Activated CD4-positive, CD25-positive, alpha-beta regulatory T cell (primary cell): Measurements from ENCODE around the gene NRN1L.
A peak's percentile ranks its signal among the peaks of the same experiment; 100 is the strongest.
"Not testable (repeated sequence)": the region's sequence is repeated elsewhere in the genome, so short reads cannot be mapped to it uniquely, and the experiment has no call there.

ENCODE experiments used
- DNase-seq, 4 experiments: peaks; one replicate each; lab custom pipeline; 2025; lab: John Stamatoyannopoulos, UW

Gene NRN1L

DNA sequence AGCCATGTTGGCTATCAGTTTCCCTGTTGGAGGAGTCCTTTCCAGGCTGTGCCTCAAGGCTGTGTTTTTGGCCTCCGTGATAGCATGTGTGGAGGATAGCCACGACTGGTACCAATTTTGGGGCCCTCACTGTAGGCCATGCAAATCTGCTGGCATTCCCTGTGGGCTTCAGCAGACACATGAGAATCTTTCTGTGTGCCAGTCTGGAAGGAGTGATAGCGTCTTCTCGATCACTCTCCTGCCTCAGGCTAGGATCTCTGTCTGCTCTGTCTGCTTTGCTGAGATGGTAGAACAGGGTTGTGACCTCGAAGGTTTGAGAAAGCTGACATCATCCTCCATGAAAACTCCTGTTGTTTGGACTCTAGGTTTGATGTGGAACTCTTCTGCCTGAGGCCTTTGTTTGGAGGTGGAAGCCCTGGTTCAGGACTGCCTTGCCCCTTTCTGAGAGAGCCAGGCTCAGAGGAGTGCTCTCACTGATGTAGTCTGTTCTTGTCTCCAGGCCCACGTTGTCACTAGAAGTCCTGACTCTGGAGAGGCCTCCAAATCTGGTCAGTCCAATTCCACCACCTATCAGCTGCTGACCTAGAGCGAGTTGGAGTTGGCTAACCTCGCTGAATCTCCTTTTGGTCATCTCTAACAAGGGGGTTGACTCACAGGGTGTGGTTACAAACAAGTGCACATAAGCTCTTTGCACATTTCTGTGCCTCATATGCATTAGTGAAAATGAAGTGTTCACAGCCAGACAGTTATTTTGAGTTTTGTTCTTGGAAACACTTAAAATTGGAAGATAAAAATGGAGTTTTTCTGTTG, 23.9 kb upstream of the NRN1L start:
- DNase-seq: no peak

DNA sequence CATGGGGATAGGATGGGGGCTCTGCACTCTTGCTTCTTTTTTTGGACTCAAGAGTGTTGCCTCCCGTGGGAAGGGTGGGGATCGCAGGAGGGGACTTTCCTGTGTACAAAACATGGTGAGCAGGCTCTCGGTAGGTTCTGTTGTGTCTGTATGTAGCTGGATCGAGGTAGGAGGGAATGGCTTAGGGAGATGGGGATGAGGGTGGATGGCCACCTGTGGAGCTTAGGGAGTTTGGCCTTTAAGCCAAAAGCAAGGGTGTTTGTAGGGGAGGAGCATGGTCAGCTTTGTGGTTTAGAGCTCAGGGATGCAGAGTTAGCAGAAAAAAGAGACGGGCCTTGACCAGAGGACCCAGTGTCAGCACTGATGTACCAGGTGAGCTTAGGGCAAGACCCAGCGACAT, 22.8 kb upstream of the NRN1L start:
- DNase-seq: no peak

DNA sequence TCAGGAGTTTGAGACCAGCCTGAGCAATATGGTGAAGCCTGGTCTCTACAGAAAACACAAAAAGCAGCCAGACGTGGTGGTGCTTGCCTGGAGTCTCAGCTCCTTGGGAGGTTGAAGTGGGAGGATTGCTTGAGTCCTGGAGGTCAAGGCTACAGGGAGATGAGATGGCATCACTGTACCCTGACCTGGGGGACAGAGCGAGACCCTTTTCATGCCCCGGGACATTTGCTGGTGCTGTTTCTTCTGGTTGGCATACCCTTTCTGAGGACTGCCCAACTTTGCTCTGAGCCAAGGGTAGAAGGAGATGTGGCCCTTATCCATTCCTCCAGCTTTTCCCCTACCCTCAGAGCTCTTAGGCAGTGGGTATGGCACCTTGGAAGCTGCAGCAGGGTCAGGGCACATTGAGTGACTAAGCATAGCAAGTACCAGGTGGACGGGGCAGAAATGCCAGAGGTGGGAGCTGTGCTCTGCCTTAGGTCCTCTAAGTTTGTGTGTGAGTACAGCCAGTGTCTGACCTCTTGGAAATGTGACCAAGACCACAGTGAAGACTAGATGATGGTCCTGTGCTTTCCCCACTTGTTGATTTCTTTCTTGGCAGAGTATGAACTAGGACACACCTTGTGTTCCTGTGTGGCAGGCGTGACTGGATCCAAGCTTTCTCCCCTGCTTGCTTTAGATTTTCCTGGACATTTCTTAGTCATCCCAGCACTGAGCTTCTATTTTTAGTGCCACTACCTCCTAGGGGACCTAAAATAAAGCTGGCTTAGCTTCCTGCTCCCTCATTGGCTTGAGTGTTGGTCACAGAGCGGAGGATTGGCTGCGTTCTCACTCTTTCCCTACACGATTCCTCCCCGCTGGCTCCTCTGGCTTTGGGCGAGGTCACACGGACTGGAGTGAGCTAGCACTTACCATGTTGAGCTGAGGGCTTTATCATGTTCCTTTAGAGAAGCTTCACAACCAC, 21.8 kb upstream of the NRN1L start:
- no peak for DNase-seq

DNA sequence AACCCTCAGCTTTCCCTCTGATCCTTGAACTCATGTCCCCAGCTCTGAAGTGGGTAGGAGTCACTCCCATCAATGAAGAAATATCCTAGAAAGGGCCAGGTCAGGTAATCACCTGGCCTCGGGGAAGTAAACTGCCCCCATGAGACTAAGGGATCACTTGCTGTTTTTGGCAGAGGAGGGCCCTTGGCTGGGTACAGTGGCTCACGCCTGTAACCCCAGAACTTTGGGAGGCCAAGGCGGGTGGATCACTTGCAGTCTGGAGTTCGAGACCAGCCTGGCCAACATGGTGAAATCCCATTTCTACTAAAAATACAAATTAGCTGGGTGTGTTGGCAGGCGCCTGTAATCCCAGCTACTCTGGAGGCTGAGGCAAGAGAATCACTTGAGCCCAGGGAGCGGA, 20.6 kb upstream of the NRN1L start:
- DNase-seq: not testable (repeated sequence)

DNA sequence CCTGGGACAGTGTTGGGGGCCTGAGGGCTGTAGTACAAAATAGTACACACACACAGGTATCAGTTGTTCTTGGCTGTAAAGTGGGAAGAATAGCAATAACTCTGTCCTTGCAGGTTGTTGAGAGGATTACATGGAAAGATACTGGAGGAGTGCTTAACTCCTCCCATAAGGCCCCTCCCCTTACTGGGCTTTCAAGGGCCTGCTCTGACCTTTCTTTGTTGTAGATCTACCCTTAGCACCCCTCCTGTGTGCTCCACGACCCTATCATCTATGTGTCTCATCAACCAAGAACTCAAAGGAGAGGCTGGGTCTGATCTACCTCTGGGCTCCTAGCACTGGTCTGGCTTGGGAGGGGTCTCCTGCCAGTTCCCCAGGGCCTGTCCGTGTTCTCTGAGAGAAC, 20.1 kb upstream of the NRN1L start:
- DNase-seq: no peak

DNA sequence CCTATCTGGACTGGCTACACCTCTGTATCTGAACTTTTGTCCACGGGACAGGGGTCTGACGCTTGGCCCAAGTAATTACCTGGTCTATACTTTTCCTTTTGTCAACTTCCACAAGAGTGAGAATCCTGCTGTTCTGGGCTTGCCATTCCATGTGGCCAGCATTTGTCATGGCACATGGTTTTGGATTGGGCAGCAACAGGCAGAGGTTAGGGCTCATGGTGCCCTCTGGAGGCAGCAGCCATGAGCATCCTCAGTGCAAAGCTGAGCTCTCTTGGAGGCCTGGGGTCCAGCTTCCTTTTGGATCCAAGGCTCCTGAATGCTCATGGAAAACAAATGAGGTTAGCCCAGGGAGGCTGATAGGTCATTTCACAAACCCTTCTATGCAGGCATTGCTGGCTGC, 19.4 kb upstream of the NRN1L start:
- DNase-seq: no peak

DNA sequence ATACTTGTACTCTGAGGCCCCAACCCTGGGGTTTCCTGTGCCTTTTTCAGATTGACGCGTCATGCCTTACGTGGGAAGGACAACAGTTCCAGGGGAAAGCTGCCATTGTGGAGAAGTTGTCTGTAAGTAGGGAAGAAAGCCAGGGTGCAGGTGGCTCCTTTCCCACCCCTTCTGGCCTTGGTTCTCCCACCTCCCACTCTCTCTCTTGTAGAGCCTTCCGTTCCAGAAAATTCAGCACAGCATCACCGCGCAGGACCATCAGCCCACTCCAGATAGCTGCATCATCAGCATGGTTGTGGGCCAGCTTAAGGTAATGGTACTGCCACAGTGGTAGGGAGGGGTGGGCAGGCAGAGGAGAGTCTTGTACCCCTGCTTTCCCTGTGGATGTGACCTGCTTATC, 16.4 kb upstream of the NRN1L start:
- no peak for DNase-seq

DNA sequence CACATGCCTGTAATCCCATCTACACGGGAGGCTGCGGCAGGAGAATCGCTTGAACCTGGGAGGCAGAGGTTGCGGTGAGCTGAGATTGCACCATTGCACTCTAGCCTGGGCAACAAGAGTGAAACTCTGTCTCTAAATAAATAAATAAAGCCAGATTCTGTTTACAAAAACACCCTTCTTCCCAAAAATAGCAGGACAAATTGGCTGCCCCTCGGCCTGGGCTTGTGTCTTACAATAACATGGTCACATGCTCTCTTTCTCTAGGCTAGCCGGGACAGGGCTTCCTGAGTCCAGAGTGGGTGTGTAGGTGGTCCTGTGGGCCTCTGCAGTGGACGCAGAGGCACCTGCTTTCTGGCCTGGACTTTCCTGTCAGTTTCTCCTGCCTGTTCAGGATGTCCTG, 15.0 kb upstream of the NRN1L start:
- no peak for DNase-seq

DNA sequence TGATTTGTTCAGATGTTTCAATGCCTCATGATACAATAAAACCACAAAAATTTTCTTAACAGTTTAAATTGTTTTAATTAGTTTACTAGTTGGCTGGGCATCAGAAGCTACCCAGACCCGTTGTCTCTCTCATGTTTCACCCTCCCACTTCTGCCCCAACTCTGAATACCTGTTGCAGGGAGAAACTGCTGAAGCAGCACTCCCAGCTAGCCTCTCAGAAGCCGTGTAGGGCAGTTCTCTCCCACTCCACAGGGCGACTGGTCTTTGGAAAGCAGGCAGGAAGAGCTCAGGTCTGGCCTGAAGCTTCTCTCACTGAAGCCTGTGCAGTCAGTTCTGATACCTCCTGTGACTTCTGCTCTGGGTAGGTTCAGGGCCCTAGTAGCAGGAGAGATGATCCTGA, 13.4 kb upstream of the NRN1L start:
- no peak for DNase-seq

DNA sequence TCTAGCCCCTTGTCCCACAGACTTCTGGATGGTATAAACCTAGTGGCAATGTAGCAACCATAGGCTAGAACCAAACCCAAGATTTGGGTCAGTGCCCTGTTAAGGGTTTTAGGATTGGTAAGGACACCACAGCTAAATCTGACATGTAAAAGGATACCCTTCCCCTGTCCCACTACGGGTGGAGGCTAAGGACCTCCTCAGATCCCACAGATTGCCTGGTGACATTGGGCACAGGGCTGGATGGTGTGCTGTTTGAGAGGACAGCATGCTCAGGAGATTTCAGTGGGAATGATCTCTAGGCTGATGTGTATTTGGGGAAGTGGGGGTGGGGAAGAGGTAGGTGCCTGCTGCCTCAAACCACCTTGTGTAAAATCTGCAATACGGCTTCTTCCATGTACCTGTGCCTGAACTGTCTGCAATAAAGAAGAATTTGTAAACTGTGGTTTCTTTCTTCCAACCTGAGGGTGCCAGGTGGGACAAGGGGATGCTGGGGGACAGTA, 12.5 kb upstream of the NRN1L start:
- no peak for DNase-seq

DNA sequence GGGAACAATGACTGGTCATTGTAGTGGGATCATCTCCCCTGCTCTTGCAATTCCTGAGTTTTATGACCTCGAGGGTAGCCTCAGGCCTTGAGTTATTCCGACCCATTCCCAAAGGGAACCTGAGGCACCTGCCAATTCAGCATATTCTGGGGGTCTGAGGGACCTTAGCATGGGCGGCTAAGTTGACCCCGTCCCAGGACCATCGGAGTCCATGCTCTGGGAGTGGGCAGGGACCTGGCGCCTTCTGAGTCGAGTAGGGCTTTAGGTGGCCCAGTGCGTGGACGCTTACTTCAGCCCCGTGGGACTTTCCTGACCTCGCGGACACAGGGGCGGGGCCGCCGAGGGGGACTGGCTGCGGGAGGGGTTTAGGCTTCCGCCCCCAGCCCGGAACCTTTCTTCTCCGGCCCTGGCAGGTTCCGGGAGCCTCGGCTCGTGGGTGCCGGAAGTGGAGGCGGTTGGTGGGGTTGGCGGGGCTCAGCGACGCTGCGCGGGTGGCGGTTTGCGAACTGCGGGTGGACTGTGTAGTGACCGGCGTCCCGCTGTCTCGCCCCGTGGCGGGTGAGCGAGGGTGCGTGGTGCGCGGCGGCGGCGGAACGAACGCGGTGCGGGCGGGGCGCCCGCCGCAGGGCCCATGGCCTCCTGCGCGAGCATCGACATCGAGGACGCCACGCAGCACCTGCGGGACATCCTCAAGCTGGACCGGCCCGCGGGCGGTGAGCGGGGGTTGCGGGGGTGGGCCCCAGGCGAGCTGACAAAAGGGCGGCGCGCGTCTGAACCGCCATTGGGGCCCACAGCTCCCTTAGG, 11.9 kb upstream of the NRN1L start, which contains the start of gene EDC4:
TSS of gene EDC4 (plus strand) at position 422 of the 804 bp plus-strand sequence. CDS start at position 632, 210 bp downstream.
- peak; percentile 74 to 85 (median 76) for DNase-seq

DNA sequence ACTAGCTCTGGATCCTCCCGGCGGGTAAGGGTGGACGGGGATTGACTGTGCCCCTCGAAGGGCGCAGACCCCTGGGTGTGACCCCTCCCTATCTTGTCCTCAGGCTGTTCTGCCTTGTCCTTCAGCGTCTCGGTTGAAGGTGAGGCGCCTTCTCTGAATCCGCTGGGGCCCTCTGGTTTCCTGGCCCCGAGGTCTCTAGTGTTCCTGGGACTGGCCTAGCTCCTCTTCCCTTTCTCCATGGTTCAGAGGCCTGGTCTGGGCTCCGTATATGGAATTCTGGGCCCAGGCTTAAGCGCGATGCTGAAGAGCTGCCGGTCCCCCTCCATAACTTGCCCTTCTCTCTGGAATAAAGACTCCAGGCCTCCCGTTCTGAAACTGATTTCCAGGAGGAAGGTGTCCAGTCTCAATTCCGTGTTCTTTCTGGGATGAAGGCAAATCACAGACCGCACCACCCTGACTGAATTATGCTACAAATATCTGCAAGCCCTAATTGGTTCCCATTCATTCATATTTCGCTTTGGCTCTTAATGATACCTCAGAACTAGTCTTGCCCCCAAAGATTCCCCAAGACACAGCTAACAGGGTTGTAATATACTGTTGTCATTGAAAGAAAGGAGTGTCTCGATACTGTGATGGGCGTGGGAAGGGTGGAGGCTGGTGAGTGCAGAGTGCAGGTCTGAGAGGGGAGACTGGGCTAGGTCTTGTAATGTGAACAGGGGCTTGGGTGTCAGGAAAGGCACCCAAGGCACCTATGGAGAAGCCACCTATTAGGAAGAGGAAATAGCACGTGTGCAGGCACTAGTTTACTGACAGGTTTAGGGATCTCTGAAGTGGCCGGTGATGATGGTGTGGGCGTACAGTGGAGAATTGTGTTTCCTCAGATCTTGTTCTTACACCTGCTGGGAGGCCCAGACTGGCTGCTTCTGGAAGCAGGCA, 11.0 kb upstream of the NRN1L start:
- DNase-seq: no peak

DNA sequence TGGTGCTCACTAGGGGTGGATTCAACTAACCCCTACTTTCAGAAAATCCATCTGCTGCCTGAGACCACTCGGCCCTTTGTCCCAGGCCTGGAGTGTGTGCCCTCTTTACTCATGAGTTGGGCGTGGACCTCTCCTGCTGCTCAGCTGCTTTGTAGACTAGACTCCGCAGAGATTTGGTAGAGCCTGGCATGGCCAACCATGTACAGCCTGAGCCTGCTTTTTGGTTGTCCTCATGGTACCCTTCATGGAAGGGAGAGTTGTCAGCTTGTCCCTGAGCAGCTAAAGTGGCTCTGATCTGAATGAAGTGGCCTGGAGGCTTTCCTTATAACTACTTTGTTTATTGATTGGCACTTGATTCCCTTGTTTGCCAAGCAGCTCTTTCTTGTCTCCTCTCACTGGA, 10.3 kb upstream of the NRN1L start:
- no peak for DNase-seq

DNA sequence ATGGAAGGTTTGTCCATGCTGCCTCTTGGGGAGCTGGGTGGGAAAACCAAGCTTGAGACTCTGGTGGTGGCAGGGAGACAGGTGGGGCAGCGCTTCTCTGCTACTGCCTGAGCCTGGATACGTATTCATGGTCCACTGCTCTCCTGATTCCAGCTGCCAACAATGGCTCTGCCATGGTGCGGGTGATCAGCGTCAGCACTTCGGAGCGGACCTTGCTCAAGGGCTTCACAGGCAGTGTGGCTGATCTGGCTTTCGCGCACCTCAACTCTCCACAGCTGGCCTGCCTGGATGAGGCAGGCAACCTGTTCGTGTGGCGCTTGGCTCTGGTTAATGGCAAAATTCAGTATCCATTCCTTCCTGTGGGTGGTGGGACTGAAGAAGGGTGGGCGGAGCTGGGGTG, 7.6 kb upstream of the NRN1L start:
- DNase-seq: no peak

DNA sequence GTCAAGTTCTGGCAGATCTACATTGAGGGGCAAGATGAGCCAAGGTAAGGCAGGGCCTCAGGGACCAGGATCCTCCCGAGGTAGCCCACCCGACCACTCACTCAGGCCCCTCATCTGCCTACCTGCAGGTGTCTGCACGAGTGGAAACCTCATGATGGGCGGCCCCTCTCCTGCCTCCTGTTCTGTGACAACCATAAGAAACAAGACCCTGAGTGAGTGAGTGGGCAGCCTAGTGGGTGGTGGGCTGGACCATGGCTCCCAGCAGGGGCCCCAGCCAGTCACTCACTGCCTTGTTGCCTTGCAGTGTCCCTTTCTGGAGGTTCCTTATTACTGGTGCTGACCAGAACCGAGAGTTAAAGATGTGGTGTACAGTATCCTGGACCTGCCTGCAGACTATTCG, 6.5 kb upstream of the NRN1L start:
- DNase-seq: no peak

DNA sequence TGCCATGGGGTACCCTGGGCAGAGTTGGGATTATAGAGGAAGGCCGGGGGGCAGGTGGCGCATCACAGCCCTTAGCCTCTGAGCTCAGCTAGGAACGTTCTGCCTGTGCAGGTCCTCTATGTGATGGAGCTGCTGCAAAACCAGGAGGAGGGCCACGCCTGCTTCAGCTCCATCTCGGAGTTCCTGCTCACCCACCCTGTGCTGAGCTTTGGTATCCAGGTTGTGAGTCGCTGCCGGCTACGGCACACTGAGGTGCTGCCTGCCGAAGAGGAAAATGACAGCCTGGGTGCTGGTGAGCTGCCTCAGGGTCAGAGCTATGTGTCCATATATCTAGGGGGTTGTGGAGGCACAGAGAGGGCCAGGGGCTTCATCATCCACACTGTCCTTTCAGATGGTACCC, 5.8 kb upstream of the NRN1L start:
- no peak for DNase-seq

DNA sequence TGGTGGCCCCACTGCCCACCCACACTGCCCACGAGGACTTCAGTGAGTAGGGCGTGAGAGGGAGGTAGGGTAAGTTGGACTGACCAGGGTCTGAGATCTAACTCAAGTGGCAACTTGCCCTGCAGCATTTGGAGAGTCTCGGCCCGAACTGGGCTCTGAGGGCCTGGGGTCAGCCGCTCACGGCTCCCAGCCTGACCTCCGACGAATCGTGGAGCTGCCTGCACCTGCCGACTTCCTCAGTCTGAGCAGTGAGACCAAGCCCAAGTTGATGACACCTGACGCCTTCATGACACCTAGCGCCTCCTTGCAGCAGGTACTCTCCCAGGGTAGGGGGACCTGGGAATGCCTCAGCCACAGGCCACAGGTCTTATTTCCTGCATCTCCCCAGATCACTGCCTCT, 5.2 kb upstream of the NRN1L start:
- DNase-seq: no peak

DNA sequence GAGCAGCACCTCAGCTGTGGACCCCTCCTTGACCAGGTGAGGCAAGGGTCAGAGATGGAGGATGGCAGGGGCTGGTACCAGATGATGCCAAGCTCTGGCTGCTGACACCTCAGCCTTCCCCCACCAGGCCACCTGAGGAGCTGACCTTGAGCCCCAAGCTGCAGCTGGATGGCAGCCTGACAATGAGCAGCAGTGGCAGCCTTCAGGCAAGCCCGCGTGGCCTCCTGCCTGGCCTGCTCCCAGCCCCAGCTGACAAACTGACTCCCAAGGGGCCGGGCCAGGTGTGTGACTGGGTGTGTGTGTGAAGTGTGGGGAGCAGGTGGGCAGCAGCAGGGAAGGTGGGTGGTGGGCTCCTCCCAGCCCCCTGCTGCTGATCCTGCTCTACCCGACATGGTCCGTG, 4.7 kb upstream of the NRN1L start:
- no peak for DNase-seq

DNA sequence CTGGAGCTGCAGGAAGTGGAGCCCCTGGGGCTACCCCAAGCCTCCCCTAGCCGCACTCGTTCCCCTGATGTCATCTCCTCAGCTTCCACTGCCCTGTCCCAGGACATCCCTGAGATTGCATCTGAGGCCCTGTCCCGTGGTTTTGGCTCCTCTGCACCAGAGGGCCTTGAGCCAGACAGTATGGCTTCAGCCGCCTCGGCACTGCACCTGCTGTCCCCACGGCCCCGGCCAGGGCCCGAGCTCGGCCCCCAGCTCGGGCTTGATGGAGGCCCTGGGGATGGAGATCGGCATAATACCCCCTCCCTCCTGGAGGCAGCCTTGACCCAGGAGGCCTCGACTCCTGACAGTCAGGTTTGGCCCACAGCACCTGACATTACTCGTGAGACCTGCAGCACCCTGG, 4.1 kb upstream of the NRN1L start:
- no peak for DNase-seq

DNA sequence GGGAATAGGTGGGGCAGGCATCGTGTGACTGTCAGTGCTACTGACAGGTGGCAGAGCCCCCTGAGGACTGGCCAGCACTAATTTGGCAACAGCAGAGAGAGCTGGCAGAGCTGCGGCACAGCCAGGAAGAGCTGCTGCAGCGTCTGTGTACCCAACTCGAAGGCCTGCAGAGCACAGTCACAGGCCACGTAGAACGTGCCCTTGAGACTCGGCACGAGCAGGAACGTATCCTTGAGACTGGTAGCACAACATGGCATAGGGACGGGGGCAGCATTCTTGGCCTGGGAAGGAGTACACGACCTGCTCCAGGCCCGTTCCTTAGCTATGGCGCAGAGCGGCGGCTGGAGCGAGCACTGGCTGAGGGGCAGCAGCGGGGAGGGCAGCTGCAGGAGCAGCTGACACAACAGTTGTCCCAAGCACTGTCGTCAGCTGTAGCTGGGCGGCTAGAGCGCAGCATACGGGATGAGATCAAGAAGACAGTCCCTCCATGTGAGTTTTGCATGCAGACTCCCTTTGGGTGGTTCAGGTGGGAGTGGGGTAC, 3.0 kb upstream of the NRN1L start:
- DNase-seq: no peak
